Measurements from ENCODE around the gene CPE. TPM values are rescaled to one million over a fixed set of nuclear protein-coding genes. Genes with fewer than 3 reads are reported as not detected.

Gene CPE
- total and polyA plus RNA-seq, 4 donors: 3.0 to 5.6 (median 4.5) TPM

DNA sequence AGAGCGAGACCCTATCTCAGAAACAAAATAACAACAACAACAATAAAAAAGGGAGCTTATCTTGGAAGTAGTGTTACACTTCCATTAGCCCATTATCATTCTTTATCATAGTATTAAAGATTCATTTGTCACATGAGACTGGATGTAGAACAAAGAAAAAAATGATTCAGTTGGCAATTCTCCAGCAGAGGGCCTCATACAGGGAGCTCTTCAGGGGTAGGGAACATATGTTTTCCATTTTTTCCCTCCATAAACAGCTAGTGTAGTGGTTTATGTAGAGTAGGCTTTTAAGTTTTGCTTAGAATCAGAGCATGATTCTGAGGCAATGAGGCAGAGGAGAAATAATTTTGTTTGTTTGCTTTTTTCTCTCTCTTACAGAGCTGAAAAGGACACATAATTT is 5.8 kb downstream of the CPE start (continued):
- TF ChIP-seq, protein P1, sequence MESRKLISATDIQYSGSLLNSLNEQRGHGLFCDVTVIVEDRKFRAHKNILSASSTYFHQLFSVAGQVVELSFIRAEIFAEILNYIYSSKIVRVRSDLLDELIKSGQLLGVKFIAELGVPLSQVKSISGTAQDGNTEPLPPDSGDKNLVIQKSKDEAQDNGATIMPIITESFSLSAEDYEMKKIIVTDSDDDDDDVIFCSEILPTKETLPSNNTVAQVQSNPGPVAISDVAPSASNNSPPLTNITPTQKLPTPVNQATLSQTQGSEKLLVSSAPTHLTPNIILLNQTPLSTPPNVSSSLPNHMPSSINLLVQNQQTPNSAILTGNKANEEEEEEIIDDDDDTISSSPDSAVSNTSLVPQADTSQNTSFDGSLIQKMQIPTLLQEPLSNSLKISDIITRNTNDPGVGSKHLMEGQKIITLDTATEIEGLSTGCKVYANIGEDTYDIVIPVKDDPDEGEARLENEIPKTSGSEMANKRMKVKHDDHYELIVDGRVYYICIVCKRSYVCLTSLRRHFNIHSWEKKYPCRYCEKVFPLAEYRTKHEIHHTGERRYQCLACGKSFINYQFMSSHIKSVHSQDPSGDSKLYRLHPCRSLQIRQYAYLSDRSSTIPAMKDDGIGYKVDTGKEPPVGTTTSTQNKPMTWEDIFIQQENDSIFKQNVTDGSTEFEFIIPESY (IDR thresholded peaks at IDR 0.05): no peak
- TF ChIP-seq, protein P2, sequence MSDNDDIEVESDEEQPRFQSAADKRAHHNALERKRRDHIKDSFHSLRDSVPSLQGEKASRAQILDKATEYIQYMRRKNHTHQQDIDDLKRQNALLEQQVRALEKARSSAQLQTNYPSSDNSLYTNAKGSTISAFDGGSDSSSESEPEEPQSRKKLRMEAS (IDR thresholded peaks at IDR 0.05): no peak
- TF ChIP-seq RXRA (IDR thresholded peaks at IDR 0.05): no peak
- TF ChIP-seq YY1 (IDR thresholded peaks at IDR 0.05): no peak
- TF ChIP-seq RAD21 (IDR thresholded peaks at IDR 0.05): no peak
- no peak for TF ChIP-seq JUND (IDR thresholded peaks at IDR 0.05)

DNA sequence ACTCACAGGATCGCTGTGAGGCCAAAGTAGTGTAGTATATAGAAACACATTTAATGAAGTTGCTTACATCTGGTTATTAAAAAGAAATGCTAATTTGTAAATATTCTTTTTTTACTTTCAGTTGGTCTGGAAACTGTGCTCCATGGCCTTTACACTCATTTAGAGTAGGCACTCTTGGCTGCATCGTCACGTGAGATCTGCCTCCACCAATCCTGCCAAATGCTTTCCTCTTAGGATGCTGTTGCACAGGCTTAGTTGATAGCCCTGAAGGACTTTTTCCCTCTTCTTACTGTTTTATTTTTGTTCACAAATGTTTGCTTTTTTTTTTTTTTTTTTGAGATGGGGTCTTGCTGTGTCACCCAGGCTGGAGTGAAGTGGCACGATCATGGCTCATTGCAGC is 6.3 kb downstream of the CPE start:
- no peak for DNase-seq (ENCODE audit: low spot score)
- Histone ChIP-seq H3K4me3 (ENCODE audit: low read depth in 1 of 3, low read length in 3 of 3) (no peak overlapping the region), H3K27me3 (ENCODE audit: control insufficient read depth in 4 of 4, insufficient read depth in 4 of 4, low read length in 3 of 4) (no peaks in the 10 kb centered on the region), H3K9me3 (ENCODE audit: control insufficient read depth in 4 of 4, low read length in 3 of 4) (no peaks in the 10 kb centered on the region), H3K36me3 (ENCODE audit: control insufficient read depth in 4 of 4, insufficient read depth in 3 of 4, low read depth in 1 of 4, low read length in 3 of 4) (no peaks in the 10 kb centered on the region), H3K9ac (ENCODE audit: low read depth in 1 of 2, low read length in 2 of 2) (no peak overlapping the region), H3K4me1 (ENCODE audit: control insufficient read depth in 4 of 4, insufficient read depth in 4 of 4, low read length in 3 of 4) (no peaks in the 10 kb centered on the region), H3K27ac (ENCODE audit: low read depth in 1 of 2, low read length in 2 of 2) (no peak overlapping the region)
- TF ChIP-seq, protein P3, sequence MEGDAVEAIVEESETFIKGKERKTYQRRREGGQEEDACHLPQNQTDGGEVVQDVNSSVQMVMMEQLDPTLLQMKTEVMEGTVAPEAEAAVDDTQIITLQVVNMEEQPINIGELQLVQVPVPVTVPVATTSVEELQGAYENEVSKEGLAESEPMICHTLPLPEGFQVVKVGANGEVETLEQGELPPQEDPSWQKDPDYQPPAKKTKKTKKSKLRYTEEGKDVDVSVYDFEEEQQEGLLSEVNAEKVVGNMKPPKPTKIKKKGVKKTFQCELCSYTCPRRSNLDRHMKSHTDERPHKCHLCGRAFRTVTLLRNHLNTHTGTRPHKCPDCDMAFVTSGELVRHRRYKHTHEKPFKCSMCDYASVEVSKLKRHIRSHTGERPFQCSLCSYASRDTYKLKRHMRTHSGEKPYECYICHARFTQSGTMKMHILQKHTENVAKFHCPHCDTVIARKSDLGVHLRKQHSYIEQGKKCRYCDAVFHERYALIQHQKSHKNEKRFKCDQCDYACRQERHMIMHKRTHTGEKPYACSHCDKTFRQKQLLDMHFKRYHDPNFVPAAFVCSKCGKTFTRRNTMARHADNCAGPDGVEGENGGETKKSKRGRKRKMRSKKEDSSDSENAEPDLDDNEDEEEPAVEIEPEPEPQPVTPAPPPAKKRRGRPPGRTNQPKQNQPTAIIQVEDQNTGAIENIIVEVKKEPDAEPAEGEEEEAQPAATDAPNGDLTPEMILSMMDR (IDR thresholded peaks at IDR 0.05; ENCODE audit: low read depth, low read length, missing input control): no peak
- TF ChIP-seq GABPA (IDR thresholded peaks at IDR 0.05 in 1 of 2, conservative IDR thresholded peaks at IDR 0.05 in 1 of 2): no peak
- TF ChIP-seq, protein P2 (IDR thresholded peaks at IDR 0.05): no peak
- no peak for TF ChIP-seq HNF4A (conservative IDR thresholded peaks at IDR 0.05)
- TF ChIP-seq, protein P4, sequence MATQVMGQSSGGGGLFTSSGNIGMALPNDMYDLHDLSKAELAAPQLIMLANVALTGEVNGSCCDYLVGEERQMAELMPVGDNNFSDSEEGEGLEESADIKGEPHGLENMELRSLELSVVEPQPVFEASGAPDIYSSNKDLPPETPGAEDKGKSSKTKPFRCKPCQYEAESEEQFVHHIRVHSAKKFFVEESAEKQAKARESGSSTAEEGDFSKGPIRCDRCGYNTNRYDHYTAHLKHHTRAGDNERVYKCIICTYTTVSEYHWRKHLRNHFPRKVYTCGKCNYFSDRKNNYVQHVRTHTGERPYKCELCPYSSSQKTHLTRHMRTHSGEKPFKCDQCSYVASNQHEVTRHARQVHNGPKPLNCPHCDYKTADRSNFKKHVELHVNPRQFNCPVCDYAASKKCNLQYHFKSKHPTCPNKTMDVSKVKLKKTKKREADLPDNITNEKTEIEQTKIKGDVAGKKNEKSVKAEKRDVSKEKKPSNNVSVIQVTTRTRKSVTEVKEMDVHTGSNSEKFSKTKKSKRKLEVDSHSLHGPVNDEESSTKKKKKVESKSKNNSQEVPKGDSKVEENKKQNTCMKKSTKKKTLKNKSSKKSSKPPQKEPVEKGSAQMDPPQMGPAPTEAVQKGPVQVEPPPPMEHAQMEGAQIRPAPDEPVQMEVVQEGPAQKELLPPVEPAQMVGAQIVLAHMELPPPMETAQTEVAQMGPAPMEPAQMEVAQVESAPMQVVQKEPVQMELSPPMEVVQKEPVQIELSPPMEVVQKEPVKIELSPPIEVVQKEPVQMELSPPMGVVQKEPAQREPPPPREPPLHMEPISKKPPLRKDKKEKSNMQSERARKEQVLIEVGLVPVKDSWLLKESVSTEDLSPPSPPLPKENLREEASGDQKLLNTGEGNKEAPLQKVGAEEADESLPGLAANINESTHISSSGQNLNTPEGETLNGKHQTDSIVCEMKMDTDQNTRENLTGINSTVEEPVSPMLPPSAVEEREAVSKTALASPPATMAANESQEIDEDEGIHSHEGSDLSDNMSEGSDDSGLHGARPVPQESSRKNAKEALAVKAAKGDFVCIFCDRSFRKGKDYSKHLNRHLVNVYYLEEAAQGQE (IDR thresholded peaks at IDR 0.05): no peak
- TF ChIP-seq, protein P5, sequence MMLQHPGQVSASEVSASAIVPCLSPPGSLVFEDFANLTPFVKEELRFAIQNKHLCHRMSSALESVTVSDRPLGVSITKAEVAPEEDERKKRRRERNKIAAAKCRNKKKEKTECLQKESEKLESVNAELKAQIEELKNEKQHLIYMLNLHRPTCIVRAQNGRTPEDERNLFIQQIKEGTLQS (IDR thresholded peaks at IDR 0.05): no peak
- no peak for TF ChIP-seq SP1 (IDR thresholded peaks at IDR 0.05)
- no peak for TF ChIP-seq YY1 (IDR thresholded peaks at IDR 0.05)
- no peak for TF ChIP-seq RAD21 (IDR thresholded peaks at IDR 0.05)
- TF ChIP-seq, protein P1 (IDR thresholded peaks at IDR 0.05): no peak
- TF ChIP-seq JUND (IDR thresholded peaks at IDR 0.05): no peak
- TF ChIP-seq NR2F2 (IDR thresholded peaks at IDR 0.05): no peak
- TF ChIP-seq FOXA1 (IDR thresholded peaks at IDR 0.05): no peak
- WGBS: 96% methylated on average over 4 of the region's 4 CpGs
